ENCODE measurements around the gene PRKCA. TPM values are rescaled to one million over a fixed set of nuclear protein-coding genes. Genes with fewer than 3 reads are reported as not detected.

PRKCA gene
- polyA plus RNA-seq, 2 of the 4 experiments (the other 2 are of a cell fraction) = 28.8 to 65.0 TPM

DNA sequence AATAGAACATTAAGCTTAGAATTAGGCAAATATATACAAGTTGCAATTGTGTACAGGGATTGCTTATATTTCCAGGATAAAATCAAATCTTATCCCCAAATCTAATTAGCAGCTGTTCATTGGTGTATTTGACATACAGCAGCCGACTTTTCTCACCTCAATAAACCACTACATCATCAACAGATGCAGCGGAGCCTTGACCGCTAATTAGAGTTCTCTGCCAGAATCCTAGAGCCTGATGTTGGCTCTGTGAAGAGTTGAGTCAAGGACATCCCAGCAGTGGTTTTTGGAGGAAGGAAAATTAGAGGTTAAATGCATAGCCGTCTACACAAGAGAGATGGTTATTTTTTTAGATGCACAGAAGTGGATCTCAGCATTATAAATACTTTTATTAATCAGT lies 310.6 kb downstream of the PRKCA start:
- POLR2A ChIA-PET = no interaction called here
- CTCF ChIA-PET = no interaction called here

DNA sequence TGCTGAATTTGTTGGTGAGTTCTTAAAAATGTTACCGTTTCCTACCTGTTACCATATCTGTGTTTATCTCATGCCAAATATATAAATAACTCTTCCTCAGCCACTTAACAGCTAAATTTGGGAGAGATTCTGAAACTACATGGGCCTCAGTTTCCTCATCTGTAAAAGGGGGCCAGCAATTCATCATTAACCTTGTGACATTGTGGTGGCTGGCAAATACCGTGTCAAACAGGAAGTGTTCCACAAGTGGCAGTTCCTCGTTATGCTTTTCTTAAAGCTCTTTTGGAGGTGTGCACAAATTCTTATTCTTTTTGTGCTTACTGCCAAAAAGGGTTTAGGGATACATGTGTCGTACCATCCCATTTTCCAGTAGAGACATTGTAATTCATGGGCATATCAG lies 312.1 kb downstream of the PRKCA start:
- H3K4me2 ChIP-seq = no peak overlapping the region
- FAIRE-seq (no peak), ATAC-seq (no peak), DNase-seq (ENCODE audit: low read depth in 1 of 2, low spot score in 1 of 2) (no peak)
- ChIA-PET CTCF (interaction anchor here (0.9 to 1.9 kb wide), 3 partner anchors 14 to 414 kb away, joined by 3 to 5 read pairs (median 3); no protein-coding TSS in a partner anchor), POLR2A (no interaction called here)
- TF ChIP-seq ZFP36 (IDR thresholded peaks at IDR 0.05; ENCODE audit: borderline replicate concordance, partially characterized antibody) (no peak), NR3C1 (IDR thresholded peaks at IDR 0.05) (no peak), NPAS2 (CRISPR knock-in tag; IDR thresholded peaks at IDR 0.05; ENCODE audit: borderline replicate concordance) (no peak)
- H3K27ac ChIP-seq = no peak overlapping the region
- WGBS (ENCODE audit: missing lambda C conversion rate) = 85% methylated on average over 4 of the region's 4 CpGs
- H3K4me3 ChIP-seq = no peak overlapping the region
- 0 out of 3 replicates have a peak, but pooled peaks cover 4% of the 10 kb centered on the region for H3K9me3 ChIP-seq
- no peaks in the 10 kb centered on the region for H3K4me1 ChIP-seq

More for the DNA sequence above, 310.6 kb downstream of the PRKCA start:
- H3K9me3 ChIP-seq = 0 out of 3 replicates have a peak, but pooled peaks cover 4% of the 10 kb centered on the region
- H3K4me3 ChIP-seq = no peak overlapping the region
- FAIRE-seq = no peak
- no peak for DNase-seq (ENCODE audit: low read depth in 1 of 2, low spot score in 1 of 2)
- ATAC-seq = no peak
- H3K4me2 ChIP-seq = no peak overlapping the region
- WGBS (ENCODE audit: missing lambda C conversion rate) = 93% methylated on average over 4 of the region's 4 CpGs
- TF ChIP-seq FOSB (CRISPR knock-in tag; IDR thresholded peaks at IDR 0.05) (no peak), TP53 (CRISPR knock-in tag; IDR thresholded peaks at IDR 0.05) (no peak), JUN (IDR thresholded peaks at IDR 0.05) (no peak), RCOR1 (IDR thresholded peaks at IDR 0.05; ENCODE audit: low read depth, low read length) (no peak), ESRRA (IDR thresholded peaks at IDR 0.05; ENCODE audit: borderline replicate concordance, low read length) (no peak), MAZ (IDR thresholded peaks at IDR 0.05; ENCODE audit: borderline replicate concordance, low read depth, low read length) (no peak), NR3C1 (IDR thresholded peaks at IDR 0.05) (no peak), EP300 (IDR thresholded peaks at IDR 0.05) (no peak), CBX8 (IDR thresholded peaks at IDR 0.05) (no peak), FOXS1 (CRISPR knock-in tag; IDR thresholded peaks at IDR 0.05) (no peak), HOXB5 (CRISPR knock-in tag; IDR thresholded peaks at IDR 0.05) (no peak)
- TF ChIP-seq, protein P1, sequence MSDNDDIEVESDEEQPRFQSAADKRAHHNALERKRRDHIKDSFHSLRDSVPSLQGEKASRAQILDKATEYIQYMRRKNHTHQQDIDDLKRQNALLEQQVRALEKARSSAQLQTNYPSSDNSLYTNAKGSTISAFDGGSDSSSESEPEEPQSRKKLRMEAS (IDR thresholded peaks at IDR 0.05) = no peak
- TF ChIP-seq, protein P2, sequence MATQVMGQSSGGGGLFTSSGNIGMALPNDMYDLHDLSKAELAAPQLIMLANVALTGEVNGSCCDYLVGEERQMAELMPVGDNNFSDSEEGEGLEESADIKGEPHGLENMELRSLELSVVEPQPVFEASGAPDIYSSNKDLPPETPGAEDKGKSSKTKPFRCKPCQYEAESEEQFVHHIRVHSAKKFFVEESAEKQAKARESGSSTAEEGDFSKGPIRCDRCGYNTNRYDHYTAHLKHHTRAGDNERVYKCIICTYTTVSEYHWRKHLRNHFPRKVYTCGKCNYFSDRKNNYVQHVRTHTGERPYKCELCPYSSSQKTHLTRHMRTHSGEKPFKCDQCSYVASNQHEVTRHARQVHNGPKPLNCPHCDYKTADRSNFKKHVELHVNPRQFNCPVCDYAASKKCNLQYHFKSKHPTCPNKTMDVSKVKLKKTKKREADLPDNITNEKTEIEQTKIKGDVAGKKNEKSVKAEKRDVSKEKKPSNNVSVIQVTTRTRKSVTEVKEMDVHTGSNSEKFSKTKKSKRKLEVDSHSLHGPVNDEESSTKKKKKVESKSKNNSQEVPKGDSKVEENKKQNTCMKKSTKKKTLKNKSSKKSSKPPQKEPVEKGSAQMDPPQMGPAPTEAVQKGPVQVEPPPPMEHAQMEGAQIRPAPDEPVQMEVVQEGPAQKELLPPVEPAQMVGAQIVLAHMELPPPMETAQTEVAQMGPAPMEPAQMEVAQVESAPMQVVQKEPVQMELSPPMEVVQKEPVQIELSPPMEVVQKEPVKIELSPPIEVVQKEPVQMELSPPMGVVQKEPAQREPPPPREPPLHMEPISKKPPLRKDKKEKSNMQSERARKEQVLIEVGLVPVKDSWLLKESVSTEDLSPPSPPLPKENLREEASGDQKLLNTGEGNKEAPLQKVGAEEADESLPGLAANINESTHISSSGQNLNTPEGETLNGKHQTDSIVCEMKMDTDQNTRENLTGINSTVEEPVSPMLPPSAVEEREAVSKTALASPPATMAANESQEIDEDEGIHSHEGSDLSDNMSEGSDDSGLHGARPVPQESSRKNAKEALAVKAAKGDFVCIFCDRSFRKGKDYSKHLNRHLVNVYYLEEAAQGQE (IDR thresholded peaks at IDR 0.05) = no peak
- TF ChIP-seq, protein P3, sequence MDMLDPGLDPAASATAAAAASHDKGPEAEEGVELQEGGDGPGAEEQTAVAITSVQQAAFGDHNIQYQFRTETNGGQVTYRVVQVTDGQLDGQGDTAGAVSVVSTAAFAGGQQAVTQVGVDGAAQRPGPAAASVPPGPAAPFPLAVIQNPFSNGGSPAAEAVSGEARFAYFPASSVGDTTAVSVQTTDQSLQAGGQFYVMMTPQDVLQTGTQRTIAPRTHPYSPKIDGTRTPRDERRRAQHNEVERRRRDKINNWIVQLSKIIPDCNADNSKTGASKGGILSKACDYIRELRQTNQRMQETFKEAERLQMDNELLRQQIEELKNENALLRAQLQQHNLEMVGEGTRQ (IDR thresholded peaks at IDR 0.05) = no peak
- no peaks in the 10 kb centered on the region for H3K4me1 ChIP-seq
- no peak overlapping the region for H3K27ac ChIP-seq

DNA sequence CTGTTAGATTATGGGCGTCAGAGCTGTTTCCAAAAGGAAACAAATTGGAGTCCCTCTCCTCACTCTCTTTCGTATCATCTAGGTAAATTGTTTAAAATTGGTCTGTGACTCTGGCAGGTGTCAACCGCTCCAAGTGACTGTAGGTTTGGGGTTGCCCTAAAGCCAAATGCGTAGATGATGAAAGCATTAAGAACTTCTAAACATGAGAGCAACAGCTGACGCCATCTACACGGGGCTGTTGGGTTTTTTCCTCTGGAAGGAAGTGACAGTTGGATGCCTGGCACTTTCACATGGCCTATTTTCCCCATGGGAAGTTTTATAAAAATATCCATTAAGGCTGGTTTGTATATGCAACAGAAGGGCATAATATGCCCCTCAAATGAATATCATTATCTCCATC lies 316.8 kb downstream of the PRKCA start:
- ChIA-PET POLR2A (no interaction called here), CTCF (interaction anchor here (0.5 to 1.6 kb wide), 4 partner anchors 96 to 419 kb away, joined by 3 to 6 read pairs (median 3); no protein-coding TSS in a partner anchor)
- Histone ChIP-seq H3K4me2 (no peak overlapping the region), H3K4me3 (no peak overlapping the region), H3K4me1 (no peaks in the 10 kb centered on the region), H3K27ac (no peak overlapping the region), H3K9me3 (no peaks in the 10 kb centered on the region)
- no peak for DNase-seq (ENCODE audit: low read depth in 1 of 2, low spot score in 1 of 2)
- 92% methylated on average over 6 of the region's 6 CpGs for WGBS (ENCODE audit: missing lambda C conversion rate)
- ATAC-seq = no peak
- FAIRE-seq = no peak
- TF ChIP-seq FOXS1 (CRISPR knock-in tag; IDR thresholded peaks at IDR 0.05) = no peak
- TF ChIP-seq, protein P4, sequence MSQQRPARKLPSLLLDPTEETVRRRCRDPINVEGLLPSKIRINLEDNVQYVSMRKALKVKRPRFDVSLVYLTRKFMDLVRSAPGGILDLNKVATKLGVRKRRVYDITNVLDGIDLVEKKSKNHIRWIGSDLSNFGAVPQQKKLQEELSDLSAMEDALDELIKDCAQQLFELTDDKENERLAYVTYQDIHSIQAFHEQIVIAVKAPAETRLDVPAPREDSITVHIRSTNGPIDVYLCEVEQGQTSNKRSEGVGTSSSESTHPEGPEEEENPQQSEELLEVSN (IDR thresholded peaks at IDR 0.05; ENCODE audit: borderline replicate concordance, low read depth) = no peak
- TF ChIP-seq, protein P5, sequence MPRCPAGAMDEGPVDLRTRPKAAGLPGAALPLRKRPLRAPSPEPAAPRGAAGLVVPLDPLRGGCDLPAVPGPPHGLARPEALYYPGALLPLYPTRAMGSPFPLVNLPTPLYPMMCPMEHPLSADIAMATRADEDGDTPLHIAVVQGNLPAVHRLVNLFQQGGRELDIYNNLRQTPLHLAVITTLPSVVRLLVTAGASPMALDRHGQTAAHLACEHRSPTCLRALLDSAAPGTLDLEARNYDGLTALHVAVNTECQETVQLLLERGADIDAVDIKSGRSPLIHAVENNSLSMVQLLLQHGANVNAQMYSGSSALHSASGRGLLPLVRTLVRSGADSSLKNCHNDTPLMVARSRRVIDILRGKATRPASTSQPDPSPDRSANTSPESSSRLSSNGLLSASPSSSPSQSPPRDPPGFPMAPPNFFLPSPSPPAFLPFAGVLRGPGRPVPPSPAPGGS (IDR thresholded peaks at IDR 0.05) = no peak
- no peak for TF ChIP-seq EHMT2 (IDR thresholded peaks at IDR 0.05; ENCODE audit: low read depth)
- TF ChIP-seq RAD21 (conservative IDR thresholded peaks at IDR 0.05 in 1 of 2, IDR thresholded peaks at IDR 0.05 in 1 of 2) = no peak
- TF ChIP-seq, protein P6, sequence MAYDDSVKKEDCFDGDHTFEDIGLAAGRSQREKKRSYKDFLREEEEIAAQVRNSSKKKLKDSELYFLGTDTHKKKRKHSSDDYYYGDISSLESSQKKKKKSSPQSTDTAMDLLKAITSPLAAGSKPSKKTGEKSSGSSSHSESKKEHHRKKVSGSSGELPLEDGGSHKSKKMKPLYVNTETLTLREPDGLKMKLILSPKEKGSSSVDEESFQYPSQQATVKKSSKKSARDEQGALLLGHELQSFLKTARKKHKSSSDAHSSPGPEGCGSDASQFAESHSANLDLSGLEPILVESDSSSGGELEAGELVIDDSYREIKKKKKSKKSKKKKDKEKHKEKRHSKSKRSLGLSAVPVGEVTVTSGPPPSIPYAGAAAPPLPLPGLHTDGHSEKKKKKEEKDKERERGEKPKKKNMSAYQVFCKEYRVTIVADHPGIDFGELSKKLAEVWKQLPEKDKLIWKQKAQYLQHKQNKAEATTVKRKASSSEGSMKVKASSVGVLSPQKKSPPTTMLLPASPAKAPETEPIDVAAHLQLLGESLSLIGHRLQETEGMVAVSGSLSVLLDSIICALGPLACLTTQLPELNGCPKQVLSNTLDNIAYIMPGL (CRISPR knock-in tag; IDR thresholded peaks at IDR 0.05; ENCODE audit: borderline replicate concordance) = no peak
- TF ChIP-seq EP300 (IDR thresholded peaks at IDR 0.05) = no peak
- TF ChIP-seq GATA3 (IDR thresholded peaks at IDR 0.05; ENCODE audit: borderline replicate concordance) = no peak
- no peak for TF ChIP-seq KDM5A (IDR thresholded peaks at IDR 0.05)
